Immature natural killer cell (primary cell): ENCODE results near the gene VSTM4. TPM values are rescaled to one million over a fixed set of nuclear protein-coding genes. Genes with fewer than 3 reads are reported as not detected.

Experiments used
- DNase-seq, 3 donors: peaks; one replicate each; pipeline ENCODE4 v3.0.0; 2022; ENCODE audit warnings: mixed read lengths in 1 of 3
- H3K27ac Mint-ChIP-seq, 6 donors: one replicate each; pipeline ENCODE4 v1.8.0; 2020; ENCODE audit warnings: mixed read lengths in 6 of 6, mild to moderate bottlenecking in 5 of 6, inconsistent platforms in 4 of 6, moderate library complexity in 3 of 6
- H3K27me3 Mint-ChIP-seq, 3 donors: one replicate each; pipeline ENCODE4 v1.8.0; 2020 to 2021; ENCODE audit warnings: low read depth in 3 of 3, mild to moderate bottlenecking in 3 of 3, mixed read lengths in 3 of 3, moderate library complexity in 3 of 3, inconsistent platforms in 1 of 3
- H3K36me3 Mint-ChIP-seq, 3 donors: one replicate each; pipeline ENCODE4 v1.8.0; 2020; ENCODE audit warnings: mixed read lengths in 3 of 3, inconsistent platforms in 2 of 3, mild to moderate bottlenecking in 2 of 3
- H3K4me1 Mint-ChIP-seq, 2 donors: one replicate each; pipeline ENCODE4 v1.8.0; 2020; ENCODE audit warnings: inconsistent platforms in 2 of 2, mild to moderate bottlenecking in 2 of 2, mixed read lengths in 2 of 2, moderate library complexity in 1 of 2
- H3K4me3 Mint-ChIP-seq, 5 donors: one replicate each; pipeline ENCODE4 v1.8.0; 2020; ENCODE audit warnings: mild to moderate bottlenecking in 5 of 5, mixed read lengths in 5 of 5, inconsistent platforms in 3 of 5, moderate library complexity in 3 of 5
- H3K9me3 Mint-ChIP-seq, 6 donors: one replicate each; pipeline ENCODE4 v1.8.0; 2020; ENCODE audit warnings: mild to moderate bottlenecking in 6 of 6, mixed read lengths in 6 of 6, inconsistent platforms in 4 of 6, moderate library complexity in 3 of 6
- polyA plus RNA-seq, 3 donors: library from polyadenylated mRNA; unstranded; fragments of 300-500 nt; fragmentation: Illumina TruSeq; gene quantifications; one replicate each; pipeline ENCODE4 v1.2.3, GENCODE V29; 2021

VSTM4 gene
- polyA plus RNA-seq, 3 donors from 2014 or later: 0.03 to 0.12 TPM; not detected in 1

- no peaks in the 10 kb centered on the region for H3K36me3 Mint-ChIP-seq
- no peaks in the 10 kb centered on the region for H3K9me3 Mint-ChIP-seq
- H3K27me3 Mint-ChIP-seq: peaks cover 0 to 8% (median 0%) of the 10 kb centered on the region in 3 donors
- H3K27ac Mint-ChIP-seq: no peak overlapping the region
- no peak overlapping the region for H3K4me3 Mint-ChIP-seq
- DNase-seq: no peak
- peaks cover 10 to 23% of the 10 kb centered on the region in 2 donors for H3K4me1 Mint-ChIP-seq
These were observed 70.8 kb downstream of the VSTM4 start for GRCh38 chr10:49044293-49045193.

- DNase-seq: no peak
- peaks cover 3 to 5% of the 10 kb centered on the region in 2 donors for H3K4me1 Mint-ChIP-seq
- no peak overlapping the region for H3K27ac Mint-ChIP-seq
- no peaks in the 10 kb centered on the region for H3K36me3 Mint-ChIP-seq
- H3K4me3 Mint-ChIP-seq: no peak overlapping the region
- no peaks in the 10 kb centered on the region for H3K9me3 Mint-ChIP-seq
- peaks cover 0 to 2% (median 1%) of the 10 kb centered on the region in 3 donors for H3K27me3 Mint-ChIP-seq
These were observed 74.7 kb downstream of the VSTM4 start for GRCh38 chr10:49040601-49041000.

- Mint-ChIP-seq H3K27ac (no peak overlapping the region), H3K4me1 (no peaks in the 10 kb centered on the region), H3K4me3 (no peak overlapping the region), H3K9me3 (no peaks in the 10 kb centered on the region), H3K36me3 (no peaks in the 10 kb centered on the region), H3K27me3 (peaks cover 0 to 1% (median 1%) of the 10 kb centered on the region in 3 donors)
- DNase-seq: no peak
These were observed 75.9 kb downstream of the VSTM4 start for GRCh38 chr10:49039409-49039808.

GRCh38 chr10:49038711-49039110, 76.6 kb downstream of the VSTM4 start:
- H3K4me3 Mint-ChIP-seq: no peak overlapping the region
- no peak for DNase-seq
- H3K9me3 Mint-ChIP-seq: no peaks in the 10 kb centered on the region
- H3K27me3 Mint-ChIP-seq: peaks cover 0 to 1% (median 1%) of the 10 kb centered on the region in 3 donors
- no peak overlapping the region for H3K27ac Mint-ChIP-seq
- H3K4me1 Mint-ChIP-seq: no peaks in the 10 kb centered on the region
- no peaks in the 10 kb centered on the region for H3K36me3 Mint-ChIP-seq

- Mint-ChIP-seq H3K36me3 (no peaks in the 10 kb centered on the region), H3K9me3 (no peaks in the 10 kb centered on the region), H3K27me3 (peaks cover 0 to 1% (median under 1%) of the 10 kb centered on the region in 3 donors), H3K4me3 (no peak overlapping the region), H3K4me1 (no peaks in the 10 kb centered on the region), H3K27ac (no peak overlapping the region)
- no peak for DNase-seq
These were observed 78.1 kb downstream of the VSTM4 start for GRCh38 chr10:49037187-49037586.

GRCh38 chr10:49036638-49037037, 78.7 kb downstream of the VSTM4 start:
- Mint-ChIP-seq H3K27me3 (peaks cover 0 to 1% (median 0%) of the 10 kb centered on the region in 3 donors), H3K4me1 (no peaks in the 10 kb centered on the region), H3K27ac (no peak overlapping the region), H3K36me3 (no peaks in the 10 kb centered on the region), H3K9me3 (no peaks in the 10 kb centered on the region), H3K4me3 (no peak overlapping the region)
- no peak for DNase-seq

GRCh38 chr10:49035920-49036319, 79.4 kb downstream of the VSTM4 start:
- Mint-ChIP-seq H3K27ac (no peak overlapping the region), H3K36me3 (no peaks in the 10 kb centered on the region), H3K27me3 (peaks cover 0 to 1% (median 0%) of the 10 kb centered on the region in 3 donors), H3K4me1 (no peaks in the 10 kb centered on the region), H3K4me3 (no peak overlapping the region), H3K9me3 (no peaks in the 10 kb centered on the region)
- no peak for DNase-seq

GRCh38 chr10:49034925-49035324, 80.4 kb downstream of the VSTM4 start:
- Mint-ChIP-seq H3K4me3 (no peak overlapping the region), H3K36me3 (no peaks in the 10 kb centered on the region), H3K9me3 (no peaks in the 10 kb centered on the region), H3K27me3 (peaks cover 0 to 1% (median 0%) of the 10 kb centered on the region in 3 donors), H3K4me1 (no peaks in the 10 kb centered on the region), H3K27ac (no peak overlapping the region)
- no peak for DNase-seq

- no peak for DNase-seq
- H3K4me1 Mint-ChIP-seq: no peaks in the 10 kb centered on the region
- H3K27ac Mint-ChIP-seq: no peak overlapping the region
- no peaks in the 10 kb centered on the region for H3K36me3 Mint-ChIP-seq
- H3K27me3 Mint-ChIP-seq: peaks cover 0 to 1% (median 0%) of the 10 kb centered on the region in 3 donors
- no peaks in the 10 kb centered on the region for H3K9me3 Mint-ChIP-seq
- H3K4me3 Mint-ChIP-seq: no peak overlapping the region
These were observed 81.4 kb downstream of the VSTM4 start for GRCh38 chr10:49033939-49034338.

- no peaks in the 10 kb centered on the region for H3K9me3 Mint-ChIP-seq
- H3K4me1 Mint-ChIP-seq: no peaks in the 10 kb centered on the region
- no peak for DNase-seq
- H3K27me3 Mint-ChIP-seq: peaks cover 0 to 2% (median 0%) of the 10 kb centered on the region in 3 donors
- no peak overlapping the region for H3K4me3 Mint-ChIP-seq
- H3K27ac Mint-ChIP-seq: no peak overlapping the region
- no peaks in the 10 kb centered on the region for H3K36me3 Mint-ChIP-seq
These were observed 85.7 kb downstream of the VSTM4 start for GRCh38 chr10:49029666-49030065.

- Mint-ChIP-seq H3K36me3 (no peaks in the 10 kb centered on the region), H3K4me3 (no peak overlapping the region), H3K9me3 (no peaks in the 10 kb centered on the region), H3K27ac (no peak overlapping the region), H3K27me3 (peaks cover 0 to 2% (median 0%) of the 10 kb centered on the region in 3 donors), H3K4me1 (no peaks in the 10 kb centered on the region)
- DNase-seq: no peak
These were observed 86.7 kb downstream of the VSTM4 start for GRCh38 chr10:49028639-49029038.

GRCh38 chr10:49025347-49025983, 89.9 kb downstream of the VSTM4 start:
- Mint-ChIP-seq H3K4me3 (no peak overlapping the region), H3K4me1 (no peaks in the 10 kb centered on the region), H3K36me3 (no peaks in the 10 kb centered on the region), H3K27me3 (peaks cover 0 to 6% (median 0%) of the 10 kb centered on the region in 3 donors), H3K27ac (no peak overlapping the region), H3K9me3 (peaks cover 0 to 2% (median 0%) of the 10 kb centered on the region in 6 donors)
- DNase-seq: no peak

- H3K9me3 Mint-ChIP-seq: peaks cover 0 to 10% (median 0%) of the 10 kb centered on the region in 6 donors
- peaks cover 0 to 6% (median 2%) of the 10 kb centered on the region in 3 donors for H3K27me3 Mint-ChIP-seq
- DNase-seq: no peak
- H3K36me3 Mint-ChIP-seq: no peaks in the 10 kb centered on the region
- no peak overlapping the region for H3K27ac Mint-ChIP-seq
- no peaks in the 10 kb centered on the region for H3K4me1 Mint-ChIP-seq
- no peak overlapping the region for H3K4me3 Mint-ChIP-seq
These were observed 90.8 kb downstream of the VSTM4 start for GRCh38 chr10:49024484-49024883.

GRCh38 chr10:49023752-49024151, 91.6 kb downstream of the VSTM4 start:
- Mint-ChIP-seq H3K27ac (no peak overlapping the region), H3K9me3 (peaks cover 0 to 10% (median 1%) of the 10 kb centered on the region in 6 donors), H3K4me3 (no peak overlapping the region), H3K27me3 (peaks cover 0 to 6% (median 2%) of the 10 kb centered on the region in 3 donors), H3K36me3 (peaks cover 0 to 3% (median 0%) of the 10 kb centered on the region in 3 donors), H3K4me1 (no peaks in the 10 kb centered on the region)
- DNase-seq: no peak
